Measurements from ENCODE around the gene CETP.

CETP gene

DNA sequence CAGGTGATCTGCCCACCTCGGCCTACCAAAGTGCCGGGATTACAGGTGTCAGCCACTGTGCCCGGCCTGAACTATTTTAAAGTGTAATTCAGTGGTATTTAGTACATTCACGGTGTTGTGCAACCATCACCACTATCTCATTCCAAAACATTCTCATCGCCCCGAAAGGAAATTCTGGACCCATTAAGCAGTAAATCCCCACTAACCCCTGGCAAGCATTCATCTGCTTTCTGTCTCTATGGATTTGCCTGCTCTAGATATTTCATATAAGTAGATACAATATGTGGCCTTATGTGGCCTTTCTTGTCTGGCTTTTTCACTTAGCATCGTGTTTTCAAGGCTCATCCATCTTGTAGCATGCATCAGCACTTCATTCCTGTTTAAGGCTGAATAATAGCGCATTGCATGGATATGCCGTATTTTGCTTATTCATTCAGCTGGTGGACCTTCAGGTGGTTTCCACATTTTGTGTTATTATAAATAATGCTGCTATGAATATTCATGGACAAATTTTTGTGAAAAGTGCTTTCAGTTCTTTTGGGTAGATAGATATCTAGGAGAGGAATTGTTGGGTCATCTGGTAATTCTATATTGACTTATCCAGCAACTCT, 38.2 kb upstream of the CETP start:
- H3K27me3 ChIP-seq (ENCODE audit: control insufficient read depth, insufficient read depth, low read length): no peaks in the 10 kb centered on the region
- peaks cover 2% of the 10 kb centered on the region for H3K79me2 ChIP-seq
- H3K9ac ChIP-seq: peak overlapping the region; percentile 9
- H3K4me1 ChIP-seq: peaks cover 6% of the 10 kb centered on the region
- H3K27ac ChIP-seq: no peak overlapping the region
- TF ChIP-seq, protein P1, sequence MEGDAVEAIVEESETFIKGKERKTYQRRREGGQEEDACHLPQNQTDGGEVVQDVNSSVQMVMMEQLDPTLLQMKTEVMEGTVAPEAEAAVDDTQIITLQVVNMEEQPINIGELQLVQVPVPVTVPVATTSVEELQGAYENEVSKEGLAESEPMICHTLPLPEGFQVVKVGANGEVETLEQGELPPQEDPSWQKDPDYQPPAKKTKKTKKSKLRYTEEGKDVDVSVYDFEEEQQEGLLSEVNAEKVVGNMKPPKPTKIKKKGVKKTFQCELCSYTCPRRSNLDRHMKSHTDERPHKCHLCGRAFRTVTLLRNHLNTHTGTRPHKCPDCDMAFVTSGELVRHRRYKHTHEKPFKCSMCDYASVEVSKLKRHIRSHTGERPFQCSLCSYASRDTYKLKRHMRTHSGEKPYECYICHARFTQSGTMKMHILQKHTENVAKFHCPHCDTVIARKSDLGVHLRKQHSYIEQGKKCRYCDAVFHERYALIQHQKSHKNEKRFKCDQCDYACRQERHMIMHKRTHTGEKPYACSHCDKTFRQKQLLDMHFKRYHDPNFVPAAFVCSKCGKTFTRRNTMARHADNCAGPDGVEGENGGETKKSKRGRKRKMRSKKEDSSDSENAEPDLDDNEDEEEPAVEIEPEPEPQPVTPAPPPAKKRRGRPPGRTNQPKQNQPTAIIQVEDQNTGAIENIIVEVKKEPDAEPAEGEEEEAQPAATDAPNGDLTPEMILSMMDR (IDR thresholded peaks at IDR 0.05): no peak
- no peak overlapping the region for H3K4me2 ChIP-seq (ENCODE audit: low read length)
- H3K4me3 ChIP-seq (ENCODE audit: low read depth, low read length): no peak overlapping the region
- H2AFZ ChIP-seq: no peak overlapping the region
- no peaks in the 10 kb centered on the region for H3K36me3 ChIP-seq (ENCODE audit: control insufficient read depth, insufficient read depth, low read length)
- no peaks in the 10 kb centered on the region for H3K9me3 ChIP-seq (ENCODE audit: control insufficient read depth, low read length)

DNA sequence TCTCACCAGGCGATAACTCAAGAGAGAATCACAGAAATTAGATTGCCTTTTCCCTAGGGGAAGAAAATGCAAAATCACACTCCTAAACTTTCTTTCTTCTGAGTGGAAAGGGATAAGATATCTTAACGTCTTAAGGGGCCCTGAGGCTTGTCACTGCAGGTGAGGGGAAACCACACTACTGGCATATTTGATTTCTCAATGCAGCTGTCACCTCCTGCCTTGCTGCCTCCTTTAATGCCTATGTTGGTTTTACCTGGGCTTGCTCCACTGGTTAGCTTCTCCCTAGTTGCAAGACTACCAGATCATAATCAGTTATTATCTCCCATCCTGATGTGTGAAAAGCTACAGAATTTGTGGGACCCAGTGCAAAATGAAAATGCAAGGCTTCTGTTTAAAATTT, 34.3 kb upstream of the CETP start:
- H3K4me1 ChIP-seq: peaks cover 9% of the 10 kb centered on the region
- no peak overlapping the region for H3K4me2 ChIP-seq (ENCODE audit: low read length)
- H3K27me3 ChIP-seq (ENCODE audit: control insufficient read depth, insufficient read depth, low read length): no peaks in the 10 kb centered on the region
- H3K27ac ChIP-seq: no peak overlapping the region
- no peak overlapping the region for H2AFZ ChIP-seq
- H3K4me3 ChIP-seq (ENCODE audit: low read depth, low read length): no peak overlapping the region
- H3K36me3 ChIP-seq (ENCODE audit: control insufficient read depth, insufficient read depth, low read length): no peaks in the 10 kb centered on the region
- H3K79me2 ChIP-seq: peaks cover 5% of the 10 kb centered on the region
- H3K9ac ChIP-seq: no peak overlapping the region
- TF ChIP-seq, protein P1 (IDR thresholded peaks at IDR 0.05): no peak
- no peaks in the 10 kb centered on the region for H3K9me3 ChIP-seq (ENCODE audit: control insufficient read depth, low read length)

DNA sequence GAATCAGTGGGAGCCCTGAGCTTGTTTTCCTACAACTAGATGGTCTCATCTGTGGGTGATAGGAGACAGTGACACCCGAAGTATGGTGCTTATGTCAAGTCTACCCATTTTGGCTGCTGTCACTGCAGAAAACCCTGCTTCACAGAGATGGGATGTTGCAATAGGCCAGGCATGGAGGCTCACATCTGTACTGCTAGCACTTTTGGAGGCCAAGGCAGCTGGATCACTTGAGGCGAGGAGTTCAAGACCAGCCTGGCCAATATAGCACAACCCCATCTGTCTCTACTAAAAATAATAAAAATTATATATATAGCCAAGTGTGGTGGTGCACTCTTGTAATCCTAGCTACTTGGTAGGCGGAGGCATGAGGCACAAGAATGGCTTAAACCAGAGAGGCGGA, 32.1 kb upstream of the CETP start:
- no peaks in the 10 kb centered on the region for H3K27me3 ChIP-seq (ENCODE audit: control insufficient read depth, insufficient read depth, low read length)
- no peak overlapping the region for H3K4me3 ChIP-seq (ENCODE audit: low read depth, low read length)
- H3K36me3 ChIP-seq (ENCODE audit: control insufficient read depth, insufficient read depth, low read length): no peaks in the 10 kb centered on the region
- H3K9me3 ChIP-seq (ENCODE audit: control insufficient read depth, low read length): no peaks in the 10 kb centered on the region
- TF ChIP-seq, protein P1 (IDR thresholded peaks at IDR 0.05): no peak
- peaks cover 17% of the 10 kb centered on the region for H3K79me2 ChIP-seq
- H3K4me1 ChIP-seq: peaks cover 9% of the 10 kb centered on the region
- H2AFZ ChIP-seq: no peak overlapping the region
- H3K4me2 ChIP-seq (ENCODE audit: low read length): no peak overlapping the region
- no peak overlapping the region for H3K27ac ChIP-seq
- no peak overlapping the region for H3K9ac ChIP-seq

DNA sequence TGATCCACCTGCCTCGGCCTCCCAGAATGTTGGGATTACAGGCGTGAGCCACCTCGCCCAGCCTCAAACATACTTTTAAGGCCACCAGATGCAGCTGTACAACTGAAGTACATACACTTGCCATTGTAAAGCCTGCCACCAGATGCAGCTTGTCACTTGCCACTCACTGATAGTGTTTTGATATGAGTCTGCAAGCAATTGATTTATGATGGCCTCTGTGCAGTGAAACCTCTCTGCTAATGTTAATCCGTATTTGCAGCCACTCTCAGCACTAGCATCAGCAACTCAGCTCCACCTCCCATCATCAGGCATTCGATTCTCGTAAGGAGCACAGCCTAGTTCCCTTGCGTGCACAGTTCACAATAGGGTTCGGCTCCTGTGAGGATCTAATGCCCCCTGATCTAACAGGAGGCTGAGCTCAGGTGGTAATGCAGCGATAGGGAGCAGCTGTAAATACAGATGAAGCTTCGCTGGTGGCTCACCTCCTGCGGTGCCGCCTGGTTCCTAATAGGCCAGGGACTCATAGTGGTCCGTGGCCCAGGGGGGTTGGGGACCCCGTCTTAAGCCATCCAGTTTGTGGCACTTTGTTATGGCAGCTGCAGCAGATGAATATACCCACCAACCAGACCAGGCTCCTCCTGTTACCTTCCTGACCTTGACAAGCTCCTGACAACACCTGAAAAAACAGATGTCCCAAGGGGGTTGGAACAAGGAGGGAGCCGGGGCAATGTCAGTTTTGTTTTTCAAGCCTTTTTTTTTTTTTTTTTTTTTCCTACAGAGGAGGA, 31.1 kb upstream of the CETP start:
- TF ChIP-seq, protein P1 (IDR thresholded peaks at IDR 0.05): no peak

More for the DNA sequence above, 31.1 kb upstream of the CETP start:
- H3K4me1 ChIP-seq: peaks cover 9% of the 10 kb centered on the region
- no peaks in the 10 kb centered on the region for H3K27me3 ChIP-seq (ENCODE audit: control insufficient read depth, insufficient read depth, low read length)
- H3K27ac ChIP-seq: no peak overlapping the region
- H3K79me2 ChIP-seq: peaks cover 25% of the 10 kb centered on the region
- H3K4me3 ChIP-seq (ENCODE audit: low read depth, low read length): peak overlapping the region; percentile 96
- H2AFZ ChIP-seq: peak overlapping the region; percentile 87
- H3K9ac ChIP-seq: no peak overlapping the region
- peak overlapping the region; percentile 57 for H3K4me2 ChIP-seq (ENCODE audit: low read length)
- no peaks in the 10 kb centered on the region for H3K36me3 ChIP-seq (ENCODE audit: control insufficient read depth, insufficient read depth, low read length)
- no peaks in the 10 kb centered on the region for H3K9me3 ChIP-seq (ENCODE audit: control insufficient read depth, low read length)
